HepG2 (cell line): ENCODE measurements around the gene C5orf47. TPM values are rescaled to one million over a fixed set of nuclear protein-coding genes. Genes with fewer than 3 reads are reported as not detected.

ENCODE experiments used
- AHDC1 ChIP-seq: sonication (generic); formaldehyde crosslinking; IDR thresholded peaks from 2 replicates; pipeline ENCODE4 v1.5.1; 2020; ENCODE audit warnings: mild to moderate bottlenecking, missing genetic modification reagents, borderline replicate concordance
- ERF ChIP-seq: IDR thresholded peaks from 2 replicates; pipeline ENCODE4 v1.6.1; 2018; ENCODE audit warnings: missing biosample characterization, missing genetic modification reagents
- KIAA2018 ChIP-seq: sonication (generic); formaldehyde crosslinking; IDR thresholded peaks from 2 replicates; pipeline ENCODE4 v1.5.0; 2020; ENCODE audit warnings: mild to moderate bottlenecking, missing genetic modification reagents, borderline replicate concordance
- MTA3 ChIP-seq: sonication (generic); formaldehyde crosslinking; IDR thresholded peaks from 2 replicates; pipeline ENCODE4 v1.4.0; 2020; ENCODE audit warnings: missing genetic modification reagents
- MXI1 ChIP-seq: IDR thresholded peaks from 3 replicates; pipeline ENCODE4 v1.6.1; 2012; ENCODE audit warnings: low read depth, low read length, inconsistent platforms, borderline replicate concordance
- TBX3 ChIP-seq: fragments of 450-650 bp; IDR thresholded peaks from 2 replicates; pipeline ENCODE4 v1.6.1; 2017; ENCODE audit warnings: antibody characterized with exemption, mild to moderate bottlenecking, inconsistent platforms, borderline replicate concordance
- ZBTB7A ChIP-seq: sonication (generic); formaldehyde crosslinking; IDR thresholded peaks from 2 replicates; pipeline ENCODE4 v1.8.0; 2022; ENCODE audit warnings: mild to moderate bottlenecking, missing genetic modification reagents
- ZBTB7B ChIP-seq: sonication (generic); formaldehyde crosslinking; IDR thresholded peaks from 2 replicates; pipeline ENCODE4 v1.4.0; 2020; ENCODE audit warnings: missing genetic modification reagents
- ZNF274 ChIP-seq: sonication (generic); formaldehyde crosslinking; IDR thresholded peaks from 2 replicates; pipeline ENCODE4 v1.5.1; 2020; ENCODE audit warnings: mild to moderate bottlenecking, missing genetic modification reagents
- ZNF496 ChIP-seq: sonication (generic); formaldehyde crosslinking; IDR thresholded peaks from 2 replicates; pipeline ENCODE4 v1.8.1; 2023; ENCODE audit warnings: mild to moderate bottlenecking, moderate library complexity, missing genetic modification reagents; ENCODE audit not compliant: insufficient replicate concordance
- polyA plus RNA-seq, 8 experiments: library from polyadenylated mRNA; depleted of rRNA in 3 of 8; stranded (reverse) in 7 of 8; unstranded in 1 of 8; fragments of >200 nt; fragmentation: Illumina TruSeq in 4 of 8; extraction: Trizol in 4 of 8; gene quantifications; 2 replicates each; pipeline versions ENCODE4 v1.2.1 to v1.2.3, GENCODE V29; 2011 to 2016; ENCODE audit warnings: low read depth in 4 of 8, missing spikeins in 1 of 8, mixed read lengths in 1 of 8; ENCODE audit not compliant: insufficient read depth in 1 of 8
- total RNA-seq, 5 experiments: library from RNA; depleted of rRNA; stranded (reverse); fragments of >200 nt; fragmentation: Illumina TruSeq; extraction: Trizol; gene quantifications; 2 replicates each; pipeline ENCODE4 v1.2.3, GENCODE V29; 2016; ENCODE audit warnings: low read depth in 1 of 5
- TF ChIP-seq, protein P1 (sequence below): sonication (generic); formaldehyde crosslinking; IDR thresholded peaks from 2 replicates; pipeline ENCODE4 v1.5.0; 2020; ENCODE audit warnings: mild to moderate bottlenecking, missing genetic modification reagents

Gene C5orf47
- total and polyA plus RNA-seq, 2 of the 13 experiments (the other 11 are each of a cell fraction or from before 2014, with no cell fraction given): not detected

- TF ChIP-seq KIAA2018: no peak
- TF ChIP-seq, protein P1, sequence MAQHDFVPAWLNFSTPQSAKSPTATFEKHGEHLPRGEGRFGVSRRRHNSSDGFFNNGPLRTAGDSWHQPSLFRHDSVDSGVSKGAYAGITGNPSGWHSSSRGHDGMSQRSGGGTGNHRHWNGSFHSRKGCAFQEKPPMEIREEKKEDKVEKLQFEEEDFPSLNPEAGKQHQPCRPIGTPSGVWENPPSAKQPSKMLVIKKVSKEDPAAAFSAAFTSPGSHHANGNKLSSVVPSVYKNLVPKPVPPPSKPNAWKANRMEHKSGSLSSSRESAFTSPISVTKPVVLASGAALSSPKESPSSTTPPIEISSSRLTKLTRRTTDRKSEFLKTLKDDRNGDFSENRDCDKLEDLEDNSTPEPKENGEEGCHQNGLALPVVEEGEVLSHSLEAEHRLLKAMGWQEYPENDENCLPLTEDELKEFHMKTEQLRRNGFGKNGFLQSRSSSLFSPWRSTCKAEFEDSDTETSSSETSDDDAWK: no peak
- no peak for TF ChIP-seq MTA3 (CRISPR knock-in tag)
- peak; percentile 79; the same call in 1 of the 2 replicates for TF ChIP-seq AHDC1
- TF ChIP-seq MXI1: peak; percentile 39; the same call in 1 of the 3 replicates
- TF ChIP-seq ZNF274 (CRISPR knock-in tag): 0 out of 2 replicates have a peak, but pooled peaks have one; percentile 19
- peak; percentile 87 for TF ChIP-seq ERF (CRISPR knock-in tag)
- no peak for TF ChIP-seq ZNF496 (CRISPR knock-in tag)
- 0 out of 2 replicates have a peak, but pooled peaks have one; percentile 18 for TF ChIP-seq TBX3
- peak; percentile 50; the same call in 1 of the 2 replicates for TF ChIP-seq ZBTB7B
- peak; percentile 62; the same call in 1 of the 2 replicates for TF ChIP-seq ZBTB7A (CRISPR knock-in tag)
Measured at GRCh38 chr5:173969167-173970049, 19.6 kb upstream of the C5orf47 start (continued).
